Psoas muscle (tissue), 8 donors: Measurements from ENCODE around the gene FGD1. TPM values are rescaled to one million over a fixed set of nuclear protein-coding genes. Genes with fewer than 3 reads are reported as not detected.

Experiments used
- ATAC-seq, 4 donors: fragments of 200-7000 bp; cut with Tn5 transposase; one replicate each; pipeline ENCODE4 v1.9.1; 2020; ENCODE audit warnings: moderate library complexity in 3 of 4, mild to moderate bottlenecking in 2 of 4
- DNase-seq, 2 donors: peaks; one replicate each; pipeline ENCODE4 v3.0.0-alpha.2; 2020
- H3K27ac ChIP-seq: fragments of 200-600 bp; one replicate; pipeline ENCODE4 v1.8.0; 2022
- H3K27me3 ChIP-seq, 3 donors: fragments of 200-600 bp in 1 of 3; one replicate each; pipeline versions ENCODE4 v1.6.1 to v1.8.0; 2013 to 2022; ENCODE audit warnings: low read length in 2 of 3, mild to moderate bottlenecking in 2 of 3, moderate library complexity in 1 of 3; ENCODE audit not compliant: insufficient read depth in 3 of 3
- H3K36me3 ChIP-seq, 2 donors: fragments of 200-600 bp in 1 of 2; one replicate each; pipeline versions ENCODE4 v1.6.1 to v1.8.0; 2013 to 2022; ENCODE audit warnings: low read depth in 1 of 2, mild to moderate bottlenecking in 1 of 2, moderate library complexity in 1 of 2; ENCODE audit not compliant: insufficient read depth in 1 of 2
- H3K4me1 ChIP-seq: fragments of 200-600 bp; one replicate; pipeline ENCODE4 v1.8.0; 2022
- H3K4me3 ChIP-seq: fragments of 200-600 bp; one replicate; pipeline ENCODE4 v1.8.0; 2022; ENCODE audit warnings: mild to moderate bottlenecking
- H3K9me3 ChIP-seq: fragments of 200-600 bp; one replicate; pipeline ENCODE4 v1.8.0; 2022
- WGBS, 3 donors: extraction: QIAGEN DNeasy Blood & Tissue Kit; methylation state at CpG; one replicate each; pipeline versions ENCODE4 v1.1.6 to v1.1.7; 2013; 5-methylcytosine and 5-hydroxymethylcytosine counted together
- intact Hi-C, 2 donors: fragments of 100-400 bp; cut with DNase I; formaldehyde crosslinking; loops; one replicate each; pipeline versions ENCODE4 v1.11.0 to v1.14.2; 2022
- polyA plus RNA-seq, 3 donors: library from polyadenylated mRNA; stranded (reverse); fragments of 200-250 nt; gene quantifications; one replicate each; pipeline ENCODE4 v1.2.3, GENCODE V29; 2013
- total RNA-seq, 4 donors: library from RNA; stranded (reverse); fragmentation: NEBNext Ultra II Directional in 2 of 4; extraction: Animal tissue kit (Norgen Biotek cat#: 25700) in 2 of 4; gene quantifications; one replicate each; pipeline versions ENCODE4 v1.2.1 to v1.2.4, GENCODE V29; 2021 to 2023
- TF ChIP-seq, protein P1 (sequence below): fragments of 200-600 bp; IDR thresholded peaks from one replicate; pipeline ENCODE4 v1.8.0; 2022; ENCODE audit warnings: antibody characterized with exemption
- donor health status: healthy with polysubstance abuse.
- donor health status: DM: no; HTN: no; CAD: no; lungs with moderate emphysema.
- donor health status: Bipolar disorder and iron deficiency.
- donor health status: healthy.
- donor health status: DM: yes; HTN: yes; CAD: no.
- donor health status: DM: no; HTN: no; CAD: no.
- donor health status: DM: no; HTN: no; CAD: no.
- donor health status: DM: yes; HTN: yes; CAD: no.

FGD1 gene
- total and polyA plus RNA-seq, 7 donors, result 0.38 to 2.1 (median 0.84) TPM

DNA sequence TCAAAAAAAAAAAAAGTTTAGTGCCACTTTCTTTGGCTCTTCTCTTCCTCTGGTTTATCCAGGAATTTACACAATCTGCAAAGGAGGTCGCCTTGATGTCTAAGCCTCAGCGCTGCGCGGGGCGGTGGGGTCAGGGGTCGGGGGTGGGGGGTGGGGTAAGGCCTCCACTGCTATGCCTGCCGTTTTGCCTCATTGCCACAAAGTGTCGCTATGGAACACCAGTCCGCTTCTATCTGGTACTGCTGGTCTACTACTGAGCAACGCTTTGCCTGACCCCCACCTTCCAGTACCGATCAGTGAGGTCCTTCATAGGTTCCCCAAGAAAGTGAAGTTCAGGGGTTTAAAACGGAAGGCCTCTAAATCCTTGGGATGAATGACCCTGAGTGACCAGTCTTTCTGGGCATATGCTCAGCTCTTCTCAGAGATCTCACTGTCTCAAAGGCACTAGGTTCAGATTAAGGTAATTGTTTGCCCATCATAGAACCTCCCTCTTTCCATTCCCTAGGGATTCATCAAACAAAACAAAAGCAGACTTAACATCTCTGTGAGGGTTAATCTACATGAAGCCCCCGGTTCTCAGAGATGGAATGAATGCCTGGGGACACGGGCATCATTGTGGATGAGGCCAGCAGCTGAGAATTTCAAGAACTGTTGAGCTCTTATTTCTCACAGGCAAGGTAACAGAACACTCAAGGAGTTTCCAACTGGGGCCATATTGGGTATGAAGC lies 72.7 kb downstream of the FGD1 start:
- H3K36me3 ChIP-seq, result no peaks in the 10 kb centered on the region
- no peak for ATAC-seq
- H3K4me1 ChIP-seq, result no peaks in the 10 kb centered on the region
- no peaks in the 10 kb centered on the region for H3K9me3 ChIP-seq
- H3K27me3 ChIP-seq, result peaks cover 0 to 3% (median 0%) of the 10 kb centered on the region in 3 donors
- no peak overlapping the region for H3K4me3 ChIP-seq
- TF ChIP-seq, protein P1, sequence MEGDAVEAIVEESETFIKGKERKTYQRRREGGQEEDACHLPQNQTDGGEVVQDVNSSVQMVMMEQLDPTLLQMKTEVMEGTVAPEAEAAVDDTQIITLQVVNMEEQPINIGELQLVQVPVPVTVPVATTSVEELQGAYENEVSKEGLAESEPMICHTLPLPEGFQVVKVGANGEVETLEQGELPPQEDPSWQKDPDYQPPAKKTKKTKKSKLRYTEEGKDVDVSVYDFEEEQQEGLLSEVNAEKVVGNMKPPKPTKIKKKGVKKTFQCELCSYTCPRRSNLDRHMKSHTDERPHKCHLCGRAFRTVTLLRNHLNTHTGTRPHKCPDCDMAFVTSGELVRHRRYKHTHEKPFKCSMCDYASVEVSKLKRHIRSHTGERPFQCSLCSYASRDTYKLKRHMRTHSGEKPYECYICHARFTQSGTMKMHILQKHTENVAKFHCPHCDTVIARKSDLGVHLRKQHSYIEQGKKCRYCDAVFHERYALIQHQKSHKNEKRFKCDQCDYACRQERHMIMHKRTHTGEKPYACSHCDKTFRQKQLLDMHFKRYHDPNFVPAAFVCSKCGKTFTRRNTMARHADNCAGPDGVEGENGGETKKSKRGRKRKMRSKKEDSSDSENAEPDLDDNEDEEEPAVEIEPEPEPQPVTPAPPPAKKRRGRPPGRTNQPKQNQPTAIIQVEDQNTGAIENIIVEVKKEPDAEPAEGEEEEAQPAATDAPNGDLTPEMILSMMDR, result no peak
- H3K27ac ChIP-seq, result no peak overlapping the region
- DNase-seq, result no peak
- intact Hi-C loops, result no loop called here
- 35 to 39% (median 37%) methylated on average over 14 of the region's 14 CpGs for WGBS, 3 donors

DNA sequence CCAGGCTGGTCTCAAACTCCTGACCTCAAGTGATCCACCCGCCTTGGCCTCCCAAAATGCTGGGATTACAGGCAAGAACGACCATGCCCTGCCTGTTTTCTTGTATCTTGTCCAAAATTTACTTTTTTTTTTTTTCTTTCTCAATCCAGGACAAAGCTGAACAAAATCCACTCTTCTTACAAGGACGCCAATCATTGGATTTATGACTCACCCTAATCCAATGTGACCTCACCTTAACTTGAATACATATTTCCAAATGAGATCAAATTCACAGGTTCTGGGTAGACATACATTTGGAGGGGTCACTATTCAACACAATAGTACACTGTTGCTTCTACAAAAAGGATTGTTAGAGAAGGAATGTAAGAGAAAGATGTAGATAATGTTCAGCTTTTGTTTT lies 73.9 kb downstream of the FGD1 start:
- ATAC-seq, result no peak
- Histone ChIP-seq H3K36me3 (no peaks in the 10 kb centered on the region), H3K27ac (no peak overlapping the region), H3K4me1 (no peaks in the 10 kb centered on the region), H3K9me3 (no peaks in the 10 kb centered on the region), H3K27me3 (peaks cover 0 to 3% (median 0%) of the 10 kb centered on the region in 3 donors), H3K4me3 (no peak overlapping the region)
- DNase-seq, result no peak
- intact Hi-C loops, result no loop called here
- 59 to 82% (median 73%) methylated on average over 3 of the region's 3 CpGs for WGBS, 3 donors
- TF ChIP-seq, protein P1, result no peak

DNA sequence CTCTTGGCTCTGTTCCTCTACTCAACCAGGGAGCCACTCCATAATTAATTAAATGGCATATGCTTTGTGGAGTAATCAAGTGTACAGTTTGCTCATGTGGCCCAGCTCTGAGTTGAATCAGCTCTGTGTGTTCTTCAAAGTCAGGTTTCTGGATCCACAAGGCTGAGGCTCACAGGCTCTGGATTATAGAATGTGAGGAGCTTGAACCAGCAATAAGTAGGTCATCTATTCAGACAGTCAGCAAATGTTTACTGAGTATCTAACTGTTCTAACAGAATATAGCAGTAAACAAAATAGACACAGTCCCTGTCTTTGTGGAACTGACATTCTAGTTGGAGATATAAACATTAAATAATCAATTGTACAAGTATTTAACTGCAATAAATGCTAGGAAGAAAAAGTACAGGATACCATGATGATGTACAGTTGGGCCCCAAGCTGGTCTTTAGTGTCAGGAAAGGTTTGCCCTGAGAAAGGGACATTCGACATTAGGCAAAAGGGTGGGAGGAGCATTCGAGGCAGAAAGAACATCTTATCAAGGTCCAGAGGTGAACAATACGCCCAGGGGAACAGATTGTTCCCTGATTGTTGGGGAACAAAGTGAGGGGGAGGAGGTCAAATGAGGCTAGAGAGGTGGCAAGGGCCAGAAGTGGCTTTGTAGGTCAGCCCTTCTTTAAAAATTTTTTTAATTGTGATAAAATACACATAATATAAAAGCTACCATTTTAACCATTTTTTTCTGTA lies 76.3 kb downstream of the FGD1 start:
- H3K4me3 ChIP-seq, result no peak overlapping the region
- intact Hi-C loops, result no loop called here
- H3K27me3 ChIP-seq, result peaks cover 0 to 3% (median 0%) of the 10 kb centered on the region in 3 donors
- DNase-seq (no peak), ATAC-seq (no peak)
- no peaks in the 10 kb centered on the region for H3K9me3 ChIP-seq
- TF ChIP-seq, protein P1, result no peak
- WGBS, 3 donors, result 40 to 69% (median 43%) methylated on average over 3 of the region's 3 CpGs
- no peaks in the 10 kb centered on the region for H3K4me1 ChIP-seq
- no peaks in the 10 kb centered on the region for H3K36me3 ChIP-seq
- no peak overlapping the region for H3K27ac ChIP-seq

DNA sequence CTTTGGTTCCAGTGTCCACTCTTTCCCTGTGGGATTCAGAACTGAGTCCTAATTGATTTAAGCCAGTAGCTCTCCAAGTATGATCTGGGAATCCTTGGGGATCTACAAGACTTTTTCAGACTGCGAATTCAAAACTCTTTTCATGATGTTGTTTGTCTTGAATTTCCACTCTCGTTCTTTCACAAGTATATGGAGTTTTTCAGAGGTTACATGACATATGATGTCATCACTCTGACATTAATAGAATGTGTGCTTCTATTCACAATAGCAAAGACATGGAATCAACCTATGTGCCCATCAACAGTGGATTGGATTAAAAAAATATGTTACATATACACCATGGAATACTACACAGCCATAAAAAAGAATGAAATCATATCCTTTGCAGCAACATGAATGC lies 79.1 kb downstream of the FGD1 start:
- H3K27me3 ChIP-seq, result peaks cover 0 to 3% (median 0%) of the 10 kb centered on the region in 3 donors
- 58 to 85% (median 81%) methylated on average over 2 of the region's 2 CpGs for WGBS, 3 donors
- DNase-seq (no peak), ATAC-seq (no peak)
- H3K36me3 ChIP-seq, result no peaks in the 10 kb centered on the region
- TF ChIP-seq, protein P1, result no peak
- intact Hi-C loops, result no loop called here
- no peak overlapping the region for H3K27ac ChIP-seq
- H3K4me1 ChIP-seq, result no peaks in the 10 kb centered on the region
- no peak overlapping the region for H3K4me3 ChIP-seq
- no peaks in the 10 kb centered on the region for H3K9me3 ChIP-seq
